HG02852 (cell line): Measurements from ENCODE around the gene TDRD7.
"Not testable (repeated sequence)": the region's sequence is repeated elsewhere in the genome, so short reads cannot be mapped to it uniquely, and the experiment has no call there.

Experiments used
- ATAC-seq: cut with Tn5 transposase; IDR thresholded peaks from one replicate; pipeline ENCODE4 v1.9.1; 2021; ENCODE audit warnings: mild to moderate bottlenecking, moderate library complexity; ENCODE audit not compliant: unreplicated experiment

Gene TDRD7

DNA sequence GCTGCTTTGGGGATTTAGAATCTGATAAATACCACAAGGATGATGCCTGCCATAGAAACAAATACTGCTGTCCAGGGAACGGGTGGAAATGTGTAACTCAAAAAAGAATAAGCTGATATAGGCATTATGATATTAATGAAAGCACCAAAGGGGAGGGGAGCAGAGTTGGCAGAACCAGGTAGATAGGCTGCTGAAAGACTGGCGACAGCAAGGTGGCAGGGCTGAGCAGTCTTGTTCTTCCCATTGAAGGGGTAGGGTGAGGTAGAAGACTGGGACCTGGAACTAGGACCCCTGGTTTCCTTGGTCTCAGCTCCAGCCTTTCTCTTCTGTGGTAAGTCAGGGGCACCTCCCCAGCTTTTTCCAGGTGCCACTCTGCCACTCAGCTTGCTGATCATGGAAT, 58.2 kb downstream of the TDRD7 start:
- ATAC-seq: no peak

DNA sequence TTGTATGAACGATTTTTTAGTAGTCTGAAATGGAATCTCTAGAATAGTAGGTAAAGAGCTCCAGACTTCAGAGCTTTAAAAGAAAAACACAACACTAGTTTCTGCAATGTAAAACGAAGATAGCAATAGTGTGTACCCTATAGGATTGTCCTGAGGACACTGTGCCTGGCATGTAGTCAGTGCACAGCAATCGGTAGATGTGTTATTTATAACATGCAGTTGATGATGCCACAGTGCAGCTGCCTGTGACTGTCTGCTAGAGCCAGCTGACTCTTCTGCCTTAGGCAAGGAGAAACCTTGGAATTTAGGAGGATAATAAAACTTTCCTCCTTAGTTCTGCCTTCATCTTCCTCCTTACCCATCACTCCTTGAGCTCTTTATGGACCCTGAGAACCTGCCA, 61.8 kb downstream of the TDRD7 start:
- ATAC-seq: no peak

DNA sequence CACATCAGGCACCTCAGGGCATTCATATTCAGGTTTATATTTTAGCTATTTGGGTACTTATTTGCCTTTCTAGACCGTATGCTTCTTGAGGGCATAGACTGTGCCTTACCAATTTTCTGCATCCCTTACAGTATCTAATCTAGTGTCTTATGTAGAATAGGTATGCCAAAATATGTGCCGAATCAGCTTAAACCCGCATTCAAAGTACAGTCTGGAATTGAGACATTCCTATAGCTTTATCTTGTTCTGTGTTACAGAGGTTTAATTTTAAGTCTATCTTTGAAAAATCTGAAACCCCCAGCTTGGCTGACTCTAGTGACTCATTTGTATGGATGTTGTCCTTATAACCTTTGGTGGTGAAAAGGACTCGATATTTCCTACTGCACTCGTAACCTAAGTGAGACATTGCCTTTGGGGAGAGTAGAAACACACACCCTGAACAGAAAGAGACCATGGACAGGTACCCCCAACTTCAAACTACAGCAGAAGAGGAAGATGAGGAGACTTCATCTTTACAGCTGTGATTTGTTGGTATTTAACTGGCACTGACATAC, 62.6 kb downstream of the TDRD7 start:
- no peak for ATAC-seq

DNA sequence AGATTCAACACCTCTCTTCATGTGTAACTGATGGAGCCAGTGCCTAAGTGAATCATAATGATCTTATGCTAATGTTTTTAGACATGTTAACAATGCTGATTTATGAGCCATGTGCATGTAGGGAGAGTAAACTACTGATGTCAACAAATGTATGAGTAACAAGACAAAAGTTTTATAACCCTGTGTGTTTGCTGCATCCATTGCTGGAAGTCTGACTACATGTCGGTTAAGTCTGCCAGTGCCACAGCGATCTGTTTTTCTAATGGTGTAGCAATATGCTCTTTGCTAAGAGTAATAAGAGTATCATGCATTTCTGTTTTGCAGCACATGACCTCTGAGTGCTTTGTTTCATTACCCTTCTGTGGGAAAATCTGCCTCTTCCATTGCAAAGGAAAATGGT, 63.2 kb downstream of the TDRD7 start:
- ATAC-seq: no peak

GRCh38 chr9:97478301-97478981, 66.5 kb downstream of the TDRD7 start:
- ATAC-seq: no peak

- no peak for ATAC-seq
Observed at GRCh38 chr9:97479496-97480159, 67.7 kb downstream of the TDRD7 start.

GRCh38 chr9:97480174-97480573, 68.3 kb downstream of the TDRD7 start:
- ATAC-seq: no peak

- ATAC-seq: no peak
Observed at GRCh38 chr9:97480749-97481148, 68.9 kb downstream of the TDRD7 start.

DNA sequence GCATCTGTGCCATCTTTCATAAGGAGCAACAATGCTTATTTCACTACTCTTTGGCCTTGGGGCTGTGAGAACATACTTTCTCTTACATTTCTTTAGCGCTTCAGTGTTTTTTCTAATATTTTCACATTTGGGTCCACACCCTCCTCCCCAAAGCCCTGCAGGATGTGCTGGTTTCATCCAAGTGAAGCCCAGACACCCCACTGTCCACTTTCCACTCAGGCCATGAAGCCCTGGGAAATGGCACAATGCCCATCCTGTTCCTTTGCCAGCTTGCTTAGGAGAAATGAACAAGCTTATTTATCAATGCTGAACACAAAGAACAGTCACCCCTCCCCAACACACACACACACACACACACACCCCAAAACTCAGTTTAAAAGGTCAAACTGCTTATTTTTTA, 72.2 kb downstream of the TDRD7 start:
- no peak for ATAC-seq

- no peak for ATAC-seq
Observed at GRCh38 chr9:97487107-97487506, 75.2 kb downstream of the TDRD7 start.

DNA sequence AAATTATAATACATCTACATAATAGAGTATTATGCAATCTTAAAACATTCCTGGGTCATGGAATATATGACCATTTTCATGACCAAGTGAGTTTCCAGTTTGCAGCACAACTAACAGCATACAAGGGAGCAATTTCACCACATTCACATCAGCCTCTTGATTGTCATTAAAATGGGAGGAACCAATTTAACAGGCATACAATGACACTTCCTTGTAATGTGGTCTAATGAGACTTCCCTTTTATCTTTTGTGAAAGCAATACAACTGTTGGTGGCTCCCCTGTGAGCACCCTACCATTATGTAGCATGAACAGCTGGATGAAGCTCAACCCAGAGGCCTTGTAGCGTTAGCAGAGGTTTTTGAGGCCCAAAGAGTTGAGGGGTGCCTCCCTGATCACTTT, 76.0 kb downstream of the TDRD7 start:
- no peak for ATAC-seq

- ATAC-seq: no peak
Observed at GRCh38 chr9:97491216-97491999, 79.5 kb downstream of the TDRD7 start.

- not testable (repeated sequence) for ATAC-seq
Observed at GRCh38 chr9:97497558-97498375, 85.9 kb downstream of the TDRD7 start.

DNA sequence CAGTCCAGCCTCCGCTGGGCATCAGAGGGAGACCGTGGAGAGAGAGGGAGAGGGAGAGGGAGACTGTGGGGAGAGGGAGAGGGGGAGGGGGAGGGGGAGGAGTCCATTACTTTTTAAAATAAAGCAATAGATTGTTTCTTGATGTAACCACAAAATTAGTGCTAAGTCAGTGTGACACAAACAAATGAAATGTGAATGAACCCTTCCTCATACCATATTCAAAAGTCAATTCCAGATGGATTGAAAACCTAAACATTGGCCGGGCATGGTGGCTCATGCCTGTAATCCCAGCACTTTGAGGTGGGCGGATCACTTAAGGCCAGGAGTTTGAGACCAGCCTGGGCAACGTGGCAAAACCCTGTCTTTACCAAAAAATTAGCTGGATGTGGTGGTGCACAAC, 87.0 kb downstream of the TDRD7 start:
- ATAC-seq: not testable (repeated sequence)

- no peak for ATAC-seq
Observed at GRCh38 chr9:97500263-97500662, 88.4 kb downstream of the TDRD7 start.

DNA sequence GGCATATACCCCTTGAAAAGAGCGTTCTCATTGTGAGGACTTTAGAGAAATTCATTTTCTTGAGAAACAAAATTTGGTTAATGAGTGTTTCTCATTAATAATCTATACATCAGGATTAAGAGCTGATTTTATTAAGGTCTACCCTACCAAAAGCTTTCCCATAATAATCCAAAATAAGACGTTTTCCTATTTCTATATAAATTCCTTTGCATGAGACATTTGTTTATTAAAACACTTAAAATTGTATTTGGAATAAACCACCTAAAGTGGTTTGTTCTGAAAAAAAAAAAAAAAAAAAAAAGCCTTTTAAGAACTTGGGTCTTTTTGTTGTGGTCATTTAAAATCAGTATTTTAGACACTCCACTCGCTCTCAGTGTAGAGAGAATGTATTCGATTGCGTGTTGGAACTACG, 88.9 kb downstream of the TDRD7 start:
- ATAC-seq: no peak

- peak; percentile 63 for ATAC-seq
Observed at GRCh38 chr9:97501177-97501971, 89.5 kb downstream of the TDRD7 start, which contains the start of gene TMOD1. Gene TMOD1 (plus strand): TSS chr9:97501666. CDS start chr9:97524189, 22,523 bp downstream.

DNA sequence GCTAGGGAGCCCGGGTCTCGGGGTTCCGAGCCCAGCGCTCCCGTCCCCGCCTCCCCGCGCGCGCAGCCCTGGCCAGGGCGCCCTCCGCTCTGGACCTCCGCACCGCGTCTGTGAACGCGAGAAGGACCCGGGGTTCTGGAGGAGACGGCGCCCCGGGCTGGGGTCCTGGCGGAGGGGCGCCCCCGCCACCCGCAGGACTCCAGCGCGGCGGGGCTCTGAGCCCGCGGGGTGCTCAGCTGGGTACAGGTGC, 90.0 kb downstream of the TDRD7 start:
- peak; percentile 37 for ATAC-seq

DNA sequence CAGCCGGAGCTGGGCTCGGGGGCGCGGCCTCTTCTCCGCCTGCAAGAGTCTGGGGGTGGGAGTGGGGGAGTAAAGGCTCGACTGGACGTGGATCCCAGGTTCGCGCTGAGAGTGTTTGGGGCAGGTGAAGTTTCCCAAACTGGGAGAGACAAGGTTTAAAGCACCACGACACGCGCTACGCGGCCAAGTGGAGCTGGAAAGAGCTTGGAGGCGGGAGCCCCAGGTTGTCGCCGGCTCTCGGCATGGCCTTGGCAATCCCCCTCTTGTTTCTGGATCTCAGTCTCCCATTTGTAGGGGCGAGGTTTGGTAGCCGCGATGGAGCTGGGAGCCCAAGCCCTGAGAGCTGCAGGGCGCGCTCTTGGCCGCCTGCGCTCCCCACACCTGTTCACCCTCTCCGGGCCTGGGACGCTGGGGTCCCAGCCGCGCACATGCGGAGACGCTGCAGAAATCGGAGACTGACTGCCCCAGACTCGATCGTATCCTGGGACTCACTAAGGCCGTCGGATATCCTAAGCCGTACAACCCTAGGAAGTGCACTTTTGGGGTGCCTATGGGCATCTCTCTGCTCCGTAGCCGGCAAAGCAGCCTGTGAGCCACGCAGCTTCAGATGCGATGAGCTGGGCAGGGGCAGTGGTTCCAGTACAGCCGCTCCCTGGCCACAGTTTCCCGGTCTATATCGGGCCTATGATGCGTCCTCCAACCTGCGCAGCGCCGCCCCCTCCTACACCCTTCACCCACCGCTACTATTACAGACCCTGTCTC, 90.5 kb downstream of the TDRD7 start:
- no peak for ATAC-seq
